Subcutaneous adipose tissue (tissue), 4 donors: ENCODE measurements around the gene ADAMTSL1. TPM values are rescaled to one million over a fixed set of nuclear protein-coding genes. Genes with fewer than 3 reads are reported as not detected.

Experiments used
- total RNA-seq, 4 donors: library from RNA; depleted of rRNA; stranded (reverse); fragments of >200 nt; gene quantifications; one replicate each; pipeline ENCODE4 v1.1.0, GENCODE V29; 2016
- TF ChIP-seq, protein P1 (sequence below): fragments of 450-650 bp; IDR thresholded peaks from one replicate; pipeline ENCODE4 v1.5.1; 2016; ENCODE audit warnings: low read depth, mild to moderate bottlenecking, control low read depth, antibody characterized with exemption, moderate library complexity

Gene ADAMTSL1
- total RNA-seq, 4 donors from 2014 or later = 0.49 to 16.4 (median 10.5) TPM

DNA sequence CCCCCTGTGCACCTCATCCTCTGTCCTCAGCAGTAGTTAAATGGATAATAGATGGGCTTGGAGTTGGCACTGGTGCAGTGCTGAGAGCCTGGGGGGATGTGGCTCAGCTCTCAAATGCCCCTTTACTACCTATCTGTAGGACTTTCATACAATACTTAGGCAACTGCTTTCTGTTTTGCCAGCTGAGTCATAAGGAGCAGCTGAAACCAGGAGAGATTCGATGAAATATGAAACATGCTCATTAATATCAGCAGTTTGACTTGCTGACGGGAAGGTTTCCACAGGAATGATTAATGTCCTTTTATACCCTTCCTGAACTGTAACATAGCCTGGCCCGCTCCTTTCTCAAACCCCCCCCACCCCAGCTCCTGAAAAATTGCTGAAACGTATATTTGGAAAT, 416.4 kb downstream of the ADAMTSL1 start:
- TF ChIP-seq, protein P1, sequence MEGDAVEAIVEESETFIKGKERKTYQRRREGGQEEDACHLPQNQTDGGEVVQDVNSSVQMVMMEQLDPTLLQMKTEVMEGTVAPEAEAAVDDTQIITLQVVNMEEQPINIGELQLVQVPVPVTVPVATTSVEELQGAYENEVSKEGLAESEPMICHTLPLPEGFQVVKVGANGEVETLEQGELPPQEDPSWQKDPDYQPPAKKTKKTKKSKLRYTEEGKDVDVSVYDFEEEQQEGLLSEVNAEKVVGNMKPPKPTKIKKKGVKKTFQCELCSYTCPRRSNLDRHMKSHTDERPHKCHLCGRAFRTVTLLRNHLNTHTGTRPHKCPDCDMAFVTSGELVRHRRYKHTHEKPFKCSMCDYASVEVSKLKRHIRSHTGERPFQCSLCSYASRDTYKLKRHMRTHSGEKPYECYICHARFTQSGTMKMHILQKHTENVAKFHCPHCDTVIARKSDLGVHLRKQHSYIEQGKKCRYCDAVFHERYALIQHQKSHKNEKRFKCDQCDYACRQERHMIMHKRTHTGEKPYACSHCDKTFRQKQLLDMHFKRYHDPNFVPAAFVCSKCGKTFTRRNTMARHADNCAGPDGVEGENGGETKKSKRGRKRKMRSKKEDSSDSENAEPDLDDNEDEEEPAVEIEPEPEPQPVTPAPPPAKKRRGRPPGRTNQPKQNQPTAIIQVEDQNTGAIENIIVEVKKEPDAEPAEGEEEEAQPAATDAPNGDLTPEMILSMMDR = no peak

DNA sequence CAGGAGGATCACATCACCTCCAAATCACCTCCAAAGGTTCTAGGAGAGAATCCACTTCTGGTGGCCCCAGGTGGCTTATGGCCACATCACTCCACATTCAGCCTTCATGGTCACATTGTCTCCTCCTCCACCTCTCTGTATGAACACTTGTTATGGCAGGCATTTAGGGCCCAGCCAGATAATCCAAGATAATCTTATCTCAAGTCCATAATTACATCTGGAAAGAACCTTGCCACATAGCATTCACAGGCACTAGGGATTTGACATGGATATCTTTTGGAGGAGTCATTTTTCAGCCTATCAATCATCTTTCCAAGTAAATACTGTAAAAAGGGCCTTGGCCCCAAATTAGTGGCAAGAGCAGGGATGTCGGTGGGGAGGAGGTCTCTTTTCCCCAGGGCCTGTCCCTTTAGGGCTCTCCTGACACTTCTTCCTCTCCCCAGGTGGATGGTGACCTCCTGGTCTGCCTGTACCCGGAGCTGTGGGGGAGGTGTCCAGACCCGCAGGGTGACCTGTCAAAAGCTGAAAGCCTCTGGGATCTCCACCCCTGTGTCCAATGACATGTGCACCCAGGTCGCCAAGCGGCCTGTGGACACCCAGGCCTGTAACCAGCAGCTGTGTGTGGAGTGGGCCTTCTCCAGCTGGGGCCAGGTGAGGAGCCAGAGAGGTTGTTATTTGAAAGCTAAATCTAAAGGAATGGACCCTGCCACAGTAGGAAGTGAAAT, 418.2 kb downstream of the ADAMTSL1 start:
- TF ChIP-seq, protein P1 = no peak

DNA sequence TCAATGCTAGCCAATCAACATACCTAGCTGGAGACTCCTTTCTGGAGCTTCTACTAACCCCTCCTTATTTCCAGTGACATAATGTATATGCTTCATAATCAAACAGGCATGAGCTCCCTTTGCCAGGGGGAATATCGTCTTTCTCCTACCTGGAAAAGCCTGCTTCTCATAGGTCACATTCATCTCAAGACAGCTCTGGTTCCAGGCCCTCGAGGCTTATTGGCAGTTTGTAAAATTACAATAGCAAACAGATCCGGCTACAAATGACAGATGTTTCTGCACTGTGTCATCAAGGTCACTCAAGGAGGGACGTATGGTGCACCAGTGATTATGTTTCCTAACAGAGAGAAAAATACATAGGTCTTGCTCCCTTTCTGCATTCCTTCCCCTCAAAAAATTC, 419.1 kb downstream of the ADAMTSL1 start:
- TF ChIP-seq, protein P1 = no peak

DNA sequence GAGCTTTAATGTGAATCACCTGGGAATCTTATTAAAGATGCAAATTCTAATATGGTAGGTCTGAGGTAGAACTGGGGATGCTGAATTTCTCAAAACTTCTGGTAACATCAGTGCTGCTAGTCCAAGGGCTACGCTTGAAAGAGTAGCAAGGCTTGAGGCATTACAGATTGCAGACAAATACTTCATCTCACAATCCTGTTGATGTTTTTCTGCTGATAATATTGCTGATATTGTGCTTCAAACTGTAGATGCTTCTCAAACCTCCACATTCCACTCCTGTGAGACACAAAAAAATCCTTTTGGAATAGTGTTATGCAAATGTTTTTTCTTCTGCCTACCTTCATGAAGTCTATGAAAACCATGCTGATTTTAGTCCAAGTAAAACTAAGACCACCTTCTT, 419.5 kb downstream of the ADAMTSL1 start:
- TF ChIP-seq, protein P1 = no peak

DNA sequence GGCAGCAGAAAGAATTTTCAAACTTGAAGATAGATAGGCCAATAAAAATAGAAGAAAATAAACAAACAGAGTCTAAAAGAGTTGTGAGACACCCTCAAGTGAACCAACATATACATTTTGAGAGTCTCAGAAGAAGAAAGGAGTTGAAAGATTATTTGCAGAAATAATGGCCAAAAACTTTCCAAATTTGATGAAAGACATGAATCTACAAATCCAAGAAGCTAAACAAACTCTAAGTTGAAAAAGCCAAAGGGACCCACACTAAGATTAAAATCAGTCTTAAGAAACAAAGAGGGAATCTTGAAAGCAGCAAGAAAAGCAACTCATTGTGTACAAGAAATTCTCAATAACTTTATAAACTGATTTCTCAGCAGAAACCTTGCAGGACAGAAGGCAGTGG, 422.1 kb downstream of the ADAMTSL1 start:
- TF ChIP-seq, protein P1 = no peak

DNA sequence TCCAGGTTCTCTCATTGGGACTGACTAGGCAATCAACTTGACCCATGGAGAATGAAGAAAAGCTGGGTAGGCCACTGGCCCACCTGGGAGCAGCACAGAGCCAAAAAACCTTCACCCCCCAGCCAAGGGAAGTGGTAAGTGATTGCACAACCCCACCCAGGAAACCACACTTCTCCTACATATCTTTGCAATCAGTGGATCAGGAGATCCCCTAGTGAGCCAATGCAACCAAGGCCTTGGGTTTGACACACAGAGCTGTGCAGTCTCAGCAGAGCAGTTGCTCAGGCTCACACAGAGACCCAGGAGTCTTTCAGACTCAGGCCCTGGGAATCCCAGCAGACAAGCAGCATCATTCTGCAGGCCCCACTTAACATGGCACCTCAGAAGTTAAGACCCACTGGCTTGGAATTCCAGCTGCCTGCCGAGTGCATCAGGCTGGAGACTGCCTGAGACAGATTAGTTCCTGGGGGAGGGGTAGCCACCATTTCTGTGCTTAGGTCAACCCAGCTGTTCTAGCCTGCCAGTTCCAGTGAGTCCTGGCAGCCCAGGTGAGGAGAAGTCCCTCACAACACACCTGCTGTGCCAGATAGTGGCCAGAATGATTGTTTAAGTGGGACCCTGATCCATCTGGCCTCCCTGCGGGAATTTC, 422.7 kb downstream of the ADAMTSL1 start:
- TF ChIP-seq, protein P1 = no peak

DNA sequence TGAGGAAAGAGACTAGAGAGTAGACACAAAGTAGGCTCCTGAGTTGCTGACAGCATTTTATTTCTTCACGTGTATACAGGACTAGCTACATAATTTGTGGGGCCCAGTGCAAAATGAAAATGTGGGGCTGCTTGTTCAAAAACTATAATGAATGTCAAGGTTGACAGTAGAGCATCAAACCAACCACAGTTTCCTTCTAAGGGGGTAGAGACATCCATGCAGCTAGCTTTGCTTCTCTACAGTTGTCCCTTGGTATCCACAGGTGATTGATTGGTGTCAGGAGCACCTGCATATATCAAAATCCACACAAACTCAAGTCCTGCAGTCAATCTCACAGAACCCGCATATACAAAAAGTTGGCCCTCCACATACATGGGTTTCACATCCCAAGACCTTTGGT, 429.5 kb downstream of the ADAMTSL1 start:
- TF ChIP-seq, protein P1 = no peak
